Fibroblast of lung (primary cell): ENCODE data around the gene PTP4A2.

Source experiments
- CTCF ChIP-seq, 2 donors: IDR thresholded peaks in 1 of 2; conservative IDR thresholded peaks in 1 of 2; 1 replicate in 1 of 2; 2 replicates in 1 of 2; pipeline ENCODE4 v1.5.1; 2011 to 2012; ENCODE audit warnings: low read length in 2 of 2, control low read depth in 1 of 2, inconsistent platforms in 1 of 2, low read depth in 1 of 2, mild to moderate bottlenecking in 1 of 2
- EZH2 ChIP-seq: IDR thresholded peaks from 2 replicates; pipeline ENCODE4 v1.5.1; 2012; ENCODE audit warnings: low read length, control low read depth, mild to moderate bottlenecking; ENCODE audit errors: missing control alignments

GRCh38 chr1:31954607-31955283 is 16.6 kb upstream of the PTP4A2 start:
- TF ChIP-seq CTCF (conservative IDR thresholded peaks at IDR 0.05 in 1 of 2, IDR thresholded peaks at IDR 0.05 in 1 of 2; ENCODE audit: low read depth in 1 of 2, low read length in 2 of 2) (no peak), EZH2 (no peak)
